ENCODE results near the gene PITPNC1.

GRCh38 chr17:67492251-67492740 is 115.2 kb downstream of the PITPNC1 start:
- TF ChIP-seq CTCF (IDR thresholded peaks at IDR 0.05) (no peak), POLR2AphosphoS5 (IDR thresholded peaks at IDR 0.05) (no peak)
